Thyroid gland (tissue), 4 donors: ENCODE results near the gene RAPH1.

ENCODE experiments used
- CTCF ChIP-seq, 6 experiments: fragments of 200-600 bp in 3 of 6; fragments of 450-650 bp in 3 of 6; sonication (generic) in 3 of 6; IDR thresholded peaks; one replicate each; pipeline ENCODE4 v1.5.1; 2016 to 2019; ENCODE audit warnings: antibody characterized with exemption in 6 of 6, mild to moderate bottlenecking in 2 of 6, inconsistent platforms in 1 of 6, moderate library complexity in 1 of 6
- POLR2A ChIP-seq, 2 donors: fragments of 450-650 bp; IDR thresholded peaks; one replicate each; pipeline ENCODE4 v1.6.1; 2017; ENCODE audit warnings: antibody characterized with exemption in 2 of 2, mild to moderate bottlenecking in 2 of 2, moderate library complexity in 1 of 2

- TF ChIP-seq CTCF (IDR thresholded peaks at IDR 0.05) (no peak), POLR2A (IDR thresholded peaks at IDR 0.05) (no peak)
Observed at GRCh38 chr2:203346612-203347011, 188.5 kb downstream of the RAPH1 start.
